Central memory CD8-positive, alpha-beta T cell (primary cell): ENCODE results near the gene KL.

Experiments
- ATAC-seq: fragments of 150-1000 bp; cut with Tn5 transposase; replicated peaks from 2 replicates; pipeline ENCODE4 v1.10.0; 2022; ENCODE audit warnings: mild to moderate bottlenecking, moderate FRiP score, moderate number of reproducible peaks; ENCODE audit not compliant: poor library complexity, severe bottlenecking; ENCODE audit errors: extremely low read depth
- DNase-seq, 2 donors: peaks; one replicate each; pipeline ENCODE4 v3.0.0; 2021; ENCODE audit warnings: low spot score in 2 of 2
- H3K27ac Mint-ChIP-seq: one replicate; pipeline ENCODE4 v1.8.0; 2022; ENCODE audit warnings: low read depth, mild to moderate bottlenecking, moderate library complexity, mixed read lengths
- H3K27me3 Mint-ChIP-seq: one replicate; pipeline ENCODE4 v1.8.0; 2022; ENCODE audit warnings: mixed read lengths
- H3K36me3 Mint-ChIP-seq: one replicate; pipeline ENCODE4 v1.8.0; 2022; ENCODE audit warnings: mild to moderate bottlenecking, moderate library complexity, mixed read lengths; ENCODE audit not compliant: insufficient read depth
- H3K4me1 Mint-ChIP-seq: one replicate; pipeline ENCODE4 v1.8.0; 2022; ENCODE audit warnings: mixed read lengths
- H3K4me3 Mint-ChIP-seq: one replicate; pipeline ENCODE4 v1.8.0; 2022; ENCODE audit warnings: mild to moderate bottlenecking, moderate library complexity, mixed read lengths
- H3K9me3 Mint-ChIP-seq: one replicate; pipeline ENCODE4 v1.8.0; 2022; ENCODE audit warnings: mixed read lengths

Gene KL

GRCh38 chr13:32987462-32987861 is 28.8 kb upstream of the KL start:
- no peak for DNase-seq
- ATAC-seq, result no peak
- H3K4me1 Mint-ChIP-seq, result no peaks in the 10 kb centered on the region
- no peak overlapping the region for H3K4me3 Mint-ChIP-seq
- no peaks in the 10 kb centered on the region for H3K36me3 Mint-ChIP-seq
- peaks cover 5% of the 10 kb centered on the region for H3K9me3 Mint-ChIP-seq
- peaks cover 27% of the 10 kb centered on the region for H3K27me3 Mint-ChIP-seq
- no peak overlapping the region for H3K27ac Mint-ChIP-seq

GRCh38 chr13:32988608-32989289 is 27.5 kb upstream of the KL start:
- H3K9me3 Mint-ChIP-seq, result peaks cover 5% of the 10 kb centered on the region
- no peak overlapping the region for H3K4me3 Mint-ChIP-seq
- H3K27me3 Mint-ChIP-seq, result peaks cover 27% of the 10 kb centered on the region

GRCh38 chr13:32989290-32989667 is 26.9 kb upstream of the KL start:
- Mint-ChIP-seq H3K9me3 (peaks cover 4% of the 10 kb centered on the region), H3K4me1 (no peaks in the 10 kb centered on the region), H3K27ac (no peak overlapping the region), H3K36me3 (no peaks in the 10 kb centered on the region), H3K4me3 (no peak overlapping the region), H3K27me3 (peaks cover 27% of the 10 kb centered on the region)
- ATAC-seq (no peak), DNase-seq (no peak)

More at GRCh38 chr13:32988608-32989289, 27.5 kb upstream of the KL start:
- Mint-ChIP-seq H3K27ac (no peak overlapping the region), H3K36me3 (no peaks in the 10 kb centered on the region), H3K4me1 (no peaks in the 10 kb centered on the region)
- DNase-seq (no peak), ATAC-seq (no peak)

- Mint-ChIP-seq H3K27me3 (peaks cover 27% of the 10 kb centered on the region), H3K27ac (no peak overlapping the region), H3K4me1 (no peaks in the 10 kb centered on the region), H3K36me3 (no peaks in the 10 kb centered on the region), H3K9me3 (no peaks in the 10 kb centered on the region), H3K4me3 (no peak overlapping the region)
- DNase-seq (no peak), ATAC-seq (no peak)
Measured at GRCh38 chr13:32989942-32990341, 26.3 kb upstream of the KL start.

- H3K27me3 Mint-ChIP-seq, result peaks cover 17% of the 10 kb centered on the region
- H3K9me3 Mint-ChIP-seq, result no peaks in the 10 kb centered on the region
- H3K4me1 Mint-ChIP-seq, result no peaks in the 10 kb centered on the region
- H3K4me3 Mint-ChIP-seq, result no peak overlapping the region
- DNase-seq (no peak), ATAC-seq (no peak)
- H3K36me3 Mint-ChIP-seq, result no peaks in the 10 kb centered on the region
- no peak overlapping the region for H3K27ac Mint-ChIP-seq
Measured at GRCh38 chr13:32993145-32993544, 23.1 kb upstream of the KL start.

- H3K4me3 Mint-ChIP-seq, result no peak overlapping the region
- no peak overlapping the region for H3K27ac Mint-ChIP-seq
- no peaks in the 10 kb centered on the region for H3K36me3 Mint-ChIP-seq
- DNase-seq (no peak), ATAC-seq (no peak)
- H3K27me3 Mint-ChIP-seq, result no peaks in the 10 kb centered on the region
- no peaks in the 10 kb centered on the region for H3K4me1 Mint-ChIP-seq
- no peaks in the 10 kb centered on the region for H3K9me3 Mint-ChIP-seq
Measured at GRCh38 chr13:32997399-32997798, 18.8 kb upstream of the KL start.

GRCh38 chr13:32998966-32999365 is 17.3 kb upstream of the KL start:
- Mint-ChIP-seq H3K4me3 (no peak overlapping the region), H3K9me3 (no peaks in the 10 kb centered on the region), H3K27ac (no peak overlapping the region), H3K4me1 (no peaks in the 10 kb centered on the region), H3K36me3 (no peaks in the 10 kb centered on the region), H3K27me3 (no peaks in the 10 kb centered on the region)
- ATAC-seq (no peak), DNase-seq (no peak)

GRCh38 chr13:33000365-33000764 is 15.9 kb upstream of the KL start:
- no peaks in the 10 kb centered on the region for H3K9me3 Mint-ChIP-seq
- no peaks in the 10 kb centered on the region for H3K4me1 Mint-ChIP-seq
- DNase-seq (no peak), ATAC-seq (no peak)
- H3K27ac Mint-ChIP-seq, result no peak overlapping the region
- H3K36me3 Mint-ChIP-seq, result no peaks in the 10 kb centered on the region
- H3K4me3 Mint-ChIP-seq, result no peak overlapping the region
- no peaks in the 10 kb centered on the region for H3K27me3 Mint-ChIP-seq

GRCh38 chr13:33003458-33004019 is 12.7 kb upstream of the KL start:
- ATAC-seq, result no peak
- no peaks in the 10 kb centered on the region for H3K36me3 Mint-ChIP-seq
- no peak for DNase-seq
- peaks cover 13% of the 10 kb centered on the region for H3K27me3 Mint-ChIP-seq
- peaks cover 11% of the 10 kb centered on the region for H3K9me3 Mint-ChIP-seq
- H3K4me3 Mint-ChIP-seq, result no peak overlapping the region
- H3K27ac Mint-ChIP-seq, result no peak overlapping the region
- H3K4me1 Mint-ChIP-seq, result no peaks in the 10 kb centered on the region

GRCh38 chr13:33004511-33004910 is 11.7 kb upstream of the KL start:
- Mint-ChIP-seq H3K36me3 (no peaks in the 10 kb centered on the region), H3K9me3 (peaks cover 20% of the 10 kb centered on the region), H3K27ac (no peak overlapping the region), H3K27me3 (peaks cover 23% of the 10 kb centered on the region), H3K4me3 (no peak overlapping the region), H3K4me1 (no peaks in the 10 kb centered on the region)
- DNase-seq (no peak), ATAC-seq (no peak)

GRCh38 chr13:33006134-33006533 is 10.1 kb upstream of the KL start:
- DNase-seq (no peak), ATAC-seq (no peak)
- H3K9me3 Mint-ChIP-seq, result peaks cover 25% of the 10 kb centered on the region
- no peak overlapping the region for H3K4me3 Mint-ChIP-seq
- H3K4me1 Mint-ChIP-seq, result no peaks in the 10 kb centered on the region
- H3K27ac Mint-ChIP-seq, result no peak overlapping the region
- H3K36me3 Mint-ChIP-seq, result no peaks in the 10 kb centered on the region
- peaks cover 30% of the 10 kb centered on the region for H3K27me3 Mint-ChIP-seq

- Mint-ChIP-seq H3K4me3 (no peak overlapping the region), H3K27ac (no peak overlapping the region), H3K9me3 (peaks cover 25% of the 10 kb centered on the region), H3K27me3 (peaks cover 30% of the 10 kb centered on the region), H3K4me1 (no peaks in the 10 kb centered on the region), H3K36me3 (no peaks in the 10 kb centered on the region)
- no peak for DNase-seq
- no peak for ATAC-seq
Measured at GRCh38 chr13:33006638-33007037, 9.6 kb upstream of the KL start.

- peaks cover 30% of the 10 kb centered on the region for H3K27me3 Mint-ChIP-seq
- no peaks in the 10 kb centered on the region for H3K36me3 Mint-ChIP-seq
- no peak overlapping the region for H3K4me3 Mint-ChIP-seq
- no peak for ATAC-seq
- H3K4me1 Mint-ChIP-seq, result no peaks in the 10 kb centered on the region
- peaks cover 25% of the 10 kb centered on the region for H3K9me3 Mint-ChIP-seq
- no peak for DNase-seq
- no peak overlapping the region for H3K27ac Mint-ChIP-seq
Measured at GRCh38 chr13:33007237-33007636, 9.0 kb upstream of the KL start.
